Peyer's patch (tissue), 4 donors: ENCODE results near the gene LZTS3.

ENCODE experiments used
- POLR2A ChIP-seq, 2 donors: fragments of 450-650 bp; IDR thresholded peaks; one replicate each; pipeline ENCODE4 v1.5.1; 2017; ENCODE audit warnings: antibody characterized with exemption in 2 of 2, mild to moderate bottlenecking in 2 of 2, moderate library complexity in 2 of 2
- TF ChIP-seq, protein P1 (sequence below), 6 experiments: fragments of 450-650 bp in 4 of 6; fragments of 200-600 bp in 2 of 6; sonication (generic) in 1 of 6; IDR thresholded peaks; one replicate each; pipeline ENCODE4 v1.5.1; 2017 to 2019; ENCODE audit warnings: antibody characterized with exemption in 6 of 6, mild to moderate bottlenecking in 3 of 6, moderate library complexity in 1 of 6

GRCh38 chr20:3115190-3116107 lies 57.9 kb downstream of the LZTS3 start:
- TF ChIP-seq, protein P1, sequence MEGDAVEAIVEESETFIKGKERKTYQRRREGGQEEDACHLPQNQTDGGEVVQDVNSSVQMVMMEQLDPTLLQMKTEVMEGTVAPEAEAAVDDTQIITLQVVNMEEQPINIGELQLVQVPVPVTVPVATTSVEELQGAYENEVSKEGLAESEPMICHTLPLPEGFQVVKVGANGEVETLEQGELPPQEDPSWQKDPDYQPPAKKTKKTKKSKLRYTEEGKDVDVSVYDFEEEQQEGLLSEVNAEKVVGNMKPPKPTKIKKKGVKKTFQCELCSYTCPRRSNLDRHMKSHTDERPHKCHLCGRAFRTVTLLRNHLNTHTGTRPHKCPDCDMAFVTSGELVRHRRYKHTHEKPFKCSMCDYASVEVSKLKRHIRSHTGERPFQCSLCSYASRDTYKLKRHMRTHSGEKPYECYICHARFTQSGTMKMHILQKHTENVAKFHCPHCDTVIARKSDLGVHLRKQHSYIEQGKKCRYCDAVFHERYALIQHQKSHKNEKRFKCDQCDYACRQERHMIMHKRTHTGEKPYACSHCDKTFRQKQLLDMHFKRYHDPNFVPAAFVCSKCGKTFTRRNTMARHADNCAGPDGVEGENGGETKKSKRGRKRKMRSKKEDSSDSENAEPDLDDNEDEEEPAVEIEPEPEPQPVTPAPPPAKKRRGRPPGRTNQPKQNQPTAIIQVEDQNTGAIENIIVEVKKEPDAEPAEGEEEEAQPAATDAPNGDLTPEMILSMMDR (IDR thresholded peaks at IDR 0.05), result peak; percentile 22 to 72 (median 54)
- no peak for TF ChIP-seq POLR2A (IDR thresholded peaks at IDR 0.05)
